Heart left ventricle (tissue), 16 donors: Measurements from ENCODE around the gene SYCP1. TPM values are rescaled to one million over a fixed set of nuclear protein-coding genes. Genes with fewer than 3 reads are reported as not detected.
A peak's percentile ranks its signal among the peaks of the same experiment; 100 is the strongest.

Experiments
- ATAC-seq, 4 donors: fragments of 200-7000 bp; cut with Tn5 transposase; one replicate each; pipeline ENCODE4 v1.9.1; 2020 to 2022; ENCODE audit warnings: moderate library complexity in 4 of 4, mild to moderate bottlenecking in 3 of 4, moderate number of reproducible peaks in 1 of 4
- DNase-seq, 5 donors: peaks; one replicate each; pipeline ENCODE4 v3.0.0-alpha.2; 2020
- H3K27ac ChIP-seq, 12 donors: fragments of 200-600 bp; sonication (generic) in 4 of 12; one replicate each; pipeline versions ENCODE4 v1.5.0 to v1.8.0; 2016 to 2022; ENCODE audit warnings: mild to moderate bottlenecking in 2 of 12
- H3K27me3 ChIP-seq, 9 donors: fragments of 200-600 bp; sonication (generic) in 2 of 9; one replicate each; pipeline versions ENCODE4 v1.5.1 to v1.8.0; 2016 to 2022; ENCODE audit warnings: mild to moderate bottlenecking in 3 of 9
- H3K36me3 ChIP-seq, 9 donors: fragments of 200-600 bp; sonication (generic) in 2 of 9; one replicate each; pipeline versions ENCODE4 v1.5.0 to v1.8.0; 2018 to 2022; ENCODE audit warnings: mild to moderate bottlenecking in 2 of 9
- H3K4me1 ChIP-seq, 12 donors: fragments of 200-600 bp; sonication (generic) in 4 of 12; one replicate each; pipeline versions ENCODE4 v1.5.0 to v1.8.0; 2016 to 2022; ENCODE audit warnings: mild to moderate bottlenecking in 3 of 12
- H3K4me3 ChIP-seq, 12 donors: fragments of 200-600 bp; sonication (generic) in 4 of 12; one replicate each; pipeline versions ENCODE4 v1.5.0 to v1.8.0; 2017 to 2022; ENCODE audit warnings: mild to moderate bottlenecking in 9 of 12, moderate library complexity in 4 of 12
- H3K9me3 ChIP-seq, 12 donors: fragments of 200-600 bp; sonication (generic) in 4 of 12; one replicate each; pipeline versions ENCODE4 v1.5.0 to v1.8.0; 2016 to 2022; ENCODE audit warnings: mild to moderate bottlenecking in 1 of 12
- CTCF ChIP-seq, 12 donors: fragments of 200-600 bp; sonication (generic) in 4 of 12; IDR thresholded peaks; one replicate each; pipeline versions ENCODE4 v1.5.0 to v1.8.0; 2018 to 2022; ENCODE audit warnings: antibody characterized with exemption in 12 of 12, mild to moderate bottlenecking in 5 of 12
- POLR2A ChIP-seq, 2 donors: fragments of 450-650 bp; IDR thresholded peaks; one replicate each; pipeline ENCODE4 v1.6.1; 2017; ENCODE audit warnings: antibody characterized with exemption in 2 of 2, mild to moderate bottlenecking in 2 of 2, moderate library complexity in 2 of 2
- WGBS, 4 donors: extraction: QIAGEN DNeasy Blood & Tissue Kit in 2 of 4; methylation state at CpG; one replicate each; pipeline versions ENCODE4 v1.1.5 to v1.1.7; 2013 to 2018; 5-methylcytosine and 5-hydroxymethylcytosine counted together
- intact Hi-C, 10 donors: fragments of 100-400 bp; cut with DNase I; formaldehyde crosslinking; loops; one replicate each; pipeline versions ENCODE4 v1.11.1 to v1.14.2; 2022
- polyA plus RNA-seq, 2 donors: library from polyadenylated mRNA; stranded (reverse); fragments of 200-250 nt; gene quantifications; one replicate each; pipeline ENCODE4 v1.2.3, GENCODE V29; 2013
- total RNA-seq, 9 donors: library from RNA; depleted of rRNA in 2 of 9; stranded (reverse); fragments of >200 nt in 2 of 9; fragmentation: NEBNext Ultra II Directional in 3 of 9; extraction: Animal tissue kit (Norgen Biotek cat#: 25700) in 3 of 9; gene quantifications; one replicate each; pipeline versions ENCODE4 v1.1.0 to v1.2.4, GENCODE V29; 2016 to 2023
- donor health status: ischemic (EF 13 %, LVEDD 7.1; RV severe dilation, severe dysfunction).
- donor health status: healthy with polysubstance abuse.
- donor health status: DM: no; HTN: yes; CAD: no.
- donor health status: DM: no; HTN: no; CAD: no.
- donor health status: ischemic (EF 25% LVEDD 6.9; RV normal size, moderate dysfunction).
- donor health status: ischemic (EF 25% LVEDD 5.7; RV mildly dilated, moderate dysfunction).
- donor health status: healthy.
- donor health status: DM: yes; HTN: yes; CAD: no.
- donor health status: ischemic (EF 35%, LVEDD 5.7; RV mildly dilated, moderate dysfunction).
- donor health status: nonischemic (EF 11% LVEDD 7.7; RV severe dilation, severe dysfunction).
- donor health status: DM: yes; HTN: yes; CAD: no.
- donor health status: PGD.
- donor health status: ischemic (EF 29% LVEDD 5.4; RV normal size, mild dysfunction).
- donor health status: nonischemic (EF 23%, LVEDD 6.1; RV moderate dilation, normal function).

Gene SYCP1
- total and polyA plus RNA-seq, 11 donors, result not detected

GRCh38 chr1:115036814-115037507 lies 182.3 kb downstream of the SYCP1 start:
- no peak for DNase-seq
- Histone ChIP-seq H3K27ac (no peak overlapping the region), H3K9me3 (no peaks in the 10 kb centered on the region), H3K4me3 (no peak overlapping the region), H3K36me3 (no peaks in the 10 kb centered on the region), H3K27me3 (no peaks in the 10 kb centered on the region), H3K4me1 (peaks cover 0 to 7% (median 0%) of the 10 kb centered on the region in 12 donors)
- TF ChIP-seq CTCF (IDR thresholded peaks at IDR 0.05) (no peak), POLR2A (IDR thresholded peaks at IDR 0.05) (no peak)
- intact Hi-C loops, result no loop called here
- ATAC-seq, result peak in 2 of 4 donors; percentile 52 to 67
- 58 to 67% (median 64%) methylated on average over 4 of the region's 4 CpGs for WGBS, 4 donors

GRCh38 chr1:115040501-115040900 lies 185.8 kb downstream of the SYCP1 start:
- Histone ChIP-seq H3K27ac (no peak overlapping the region), H3K9me3 (no peaks in the 10 kb centered on the region), H3K4me1 (peaks cover 0 to 7% (median 0%) of the 10 kb centered on the region in 12 donors), H3K4me3 (no peak overlapping the region), H3K27me3 (no peaks in the 10 kb centered on the region), H3K36me3 (no peaks in the 10 kb centered on the region)
- 78 to 85% (median 83%) methylated on average over 2 of the region's 2 CpGs for WGBS, 4 donors
- no peak for ATAC-seq
- intact Hi-C loops, result no loop called here
- no peak for DNase-seq
- TF ChIP-seq CTCF (IDR thresholded peaks at IDR 0.05) (no peak), POLR2A (IDR thresholded peaks at IDR 0.05) (no peak)

- DNase-seq (no peak), ATAC-seq (no peak)
- no peaks in the 10 kb centered on the region for H3K27me3 ChIP-seq
- no peak for TF ChIP-seq POLR2A (IDR thresholded peaks at IDR 0.05)
- peak in 1 of 12 donors; percentile 10 for TF ChIP-seq CTCF (IDR thresholded peaks at IDR 0.05)
- intact Hi-C loops, result no loop called here
- peaks cover 0 to 7% (median 0%) of the 10 kb centered on the region in 12 donors for H3K9me3 ChIP-seq
- H3K27ac ChIP-seq, result no peak overlapping the region
- no peak overlapping the region for H3K4me3 ChIP-seq
- peaks cover 0 to 3% (median 0%) of the 10 kb centered on the region in 9 donors for H3K36me3 ChIP-seq
- peaks cover 0 to 7% (median 0%) of the 10 kb centered on the region in 12 donors for H3K4me1 ChIP-seq
These were observed 187.0 kb downstream of the SYCP1 start for GRCh38 chr1:115041654-115042053.

Other genes with a start within 250 kb of the SYCP1 start
- gene DENND2C, start 184.8 kb upstream of the SYCP1 start, total RNA-seq, result 1 to 10 TPM; 2.1 to 4.1 (median 3.2) TPM
- gene DENND2C, start 184.8 kb upstream of the SYCP1 start, polyA plus RNA-seq, result 1 to 10 TPM; 1.6 to 2.1 TPM
- not detected for gene AMPD1, start 159.3 kb upstream of the SYCP1 start, total RNA-seq
- not detected for gene AMPD1, start 159.3 kb upstream of the SYCP1 start, polyA plus RNA-seq
- gene NRAS, start 138.1 kb upstream of the SYCP1 start, total RNA-seq, result 10 to 100 TPM in 5 of 9 donors, 1 to 10 TPM in 4; 7.1 to 25.7 (median 10.2) TPM
- 10 to 100 TPM in 1 of 2 donors, 1 to 10 TPM in 1; 4.2 to 19.1 TPM for gene NRAS, start 138.1 kb upstream of the SYCP1 start, polyA plus RNA-seq
- gene CSDE1, start 96.9 kb upstream of the SYCP1 start, total RNA-seq, result 1,000 to 10,000 TPM in 2 of 9 donors, 100 to 1,000 TPM in 7; 714 to 1,317 (median 905) TPM
- gene CSDE1, start 96.9 kb upstream of the SYCP1 start, polyA plus RNA-seq, result 100 to 1,000 TPM; 177 to 381 TPM
- 10 to 100 TPM; 22.1 to 41.7 (median 34.2) TPM for gene SIKE1, start 74.2 kb upstream of the SYCP1 start, total RNA-seq
- gene SIKE1, start 74.2 kb upstream of the SYCP1 start, polyA plus RNA-seq, result 10 to 100 TPM; 20.4 to 29.0 TPM
- not detected for gene TSHB, start 175.0 kb downstream of the SYCP1 start, total RNA-seq
- not detected for gene TSHB, start 175.0 kb downstream of the SYCP1 start, polyA plus RNA-seq
- gene TSPAN2, start 234.6 kb downstream of the SYCP1 start, total RNA-seq, result 10 to 100 TPM in 1 of 9 donors, 1 to 10 TPM in 8; 4.6 to 10.6 (median 7.1) TPM
- 1 to 10 TPM; 2.8 to 3.4 TPM for gene TSPAN2, start 234.6 kb downstream of the SYCP1 start, polyA plus RNA-seq